Tongue (tissue), 2 donors: ENCODE measurements around the gene PML. TPM values are rescaled to one million over a fixed set of nuclear protein-coding genes. Genes with fewer than 3 reads are reported as not detected.
A peak's percentile ranks its signal among the peaks of the same experiment; 100 is the strongest.
"Not testable (repeated sequence)": the region's sequence is repeated elsewhere in the genome, so short reads cannot be mapped to it uniquely, and the experiment has no call there.

ENCODE experiments used
- DNase-seq: peaks from one replicate; pipeline ENCODE4 v3.0.0-alpha.2; 2015
- total RNA-seq: library from RNA; depleted of rRNA; stranded (reverse); fragments of >200 nt; gene quantifications from one replicate; pipeline ENCODE4 v1.2.3, GENCODE V29; 2014

PML gene
- total RNA-seq, 1 donor from 2014 or later, result 46.2 TPM

DNA sequence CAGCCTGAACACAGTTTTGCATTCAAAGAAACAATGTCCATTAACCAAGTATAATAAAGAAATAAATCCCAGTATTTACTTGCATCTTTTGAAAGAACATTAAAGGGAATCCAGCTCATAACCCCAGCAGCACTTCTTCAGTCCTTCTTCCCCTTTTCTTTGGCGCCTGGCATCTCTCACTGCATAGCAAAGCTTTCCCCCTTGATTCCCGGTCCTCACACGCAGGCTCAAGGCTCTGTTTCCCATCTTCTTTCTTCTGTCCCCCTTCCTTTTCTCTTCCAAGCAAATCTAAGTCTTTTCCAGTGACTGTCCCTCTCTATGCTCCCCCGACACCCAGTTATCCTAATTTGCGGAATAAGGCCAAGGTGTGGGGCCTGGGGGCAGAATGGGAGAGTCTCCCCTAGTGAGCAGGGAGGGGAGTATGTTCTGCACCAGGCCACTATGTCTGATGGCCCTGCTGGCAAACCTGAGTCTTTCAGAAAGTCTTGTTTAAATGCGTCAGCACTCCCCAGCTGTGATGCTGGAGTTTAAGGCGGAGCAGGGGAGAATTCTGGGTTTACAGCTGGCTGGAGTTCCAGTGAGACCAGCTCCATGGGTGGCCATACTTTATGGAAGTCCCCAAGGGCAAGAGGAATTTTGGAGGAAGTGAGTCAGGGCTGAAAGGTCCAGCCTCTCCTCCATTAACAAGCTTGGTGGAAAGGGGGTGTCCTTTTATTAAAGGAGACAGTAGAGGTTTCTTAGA is 45.8 kb downstream of the PML start:
- peak; percentile 66 for DNase-seq

GRCh38 chr15:74041311-74041756 is 46.8 kb downstream of the PML start:
- DNase-seq, result peak; percentile 47

- DNase-seq, result no peak
Observed at GRCh38 chr15:74041777-74042435, 47.4 kb downstream of the PML start.

GRCh38 chr15:74042603-74043424 is 48.3 kb downstream of the PML start:
- no peak for DNase-seq

DNA sequence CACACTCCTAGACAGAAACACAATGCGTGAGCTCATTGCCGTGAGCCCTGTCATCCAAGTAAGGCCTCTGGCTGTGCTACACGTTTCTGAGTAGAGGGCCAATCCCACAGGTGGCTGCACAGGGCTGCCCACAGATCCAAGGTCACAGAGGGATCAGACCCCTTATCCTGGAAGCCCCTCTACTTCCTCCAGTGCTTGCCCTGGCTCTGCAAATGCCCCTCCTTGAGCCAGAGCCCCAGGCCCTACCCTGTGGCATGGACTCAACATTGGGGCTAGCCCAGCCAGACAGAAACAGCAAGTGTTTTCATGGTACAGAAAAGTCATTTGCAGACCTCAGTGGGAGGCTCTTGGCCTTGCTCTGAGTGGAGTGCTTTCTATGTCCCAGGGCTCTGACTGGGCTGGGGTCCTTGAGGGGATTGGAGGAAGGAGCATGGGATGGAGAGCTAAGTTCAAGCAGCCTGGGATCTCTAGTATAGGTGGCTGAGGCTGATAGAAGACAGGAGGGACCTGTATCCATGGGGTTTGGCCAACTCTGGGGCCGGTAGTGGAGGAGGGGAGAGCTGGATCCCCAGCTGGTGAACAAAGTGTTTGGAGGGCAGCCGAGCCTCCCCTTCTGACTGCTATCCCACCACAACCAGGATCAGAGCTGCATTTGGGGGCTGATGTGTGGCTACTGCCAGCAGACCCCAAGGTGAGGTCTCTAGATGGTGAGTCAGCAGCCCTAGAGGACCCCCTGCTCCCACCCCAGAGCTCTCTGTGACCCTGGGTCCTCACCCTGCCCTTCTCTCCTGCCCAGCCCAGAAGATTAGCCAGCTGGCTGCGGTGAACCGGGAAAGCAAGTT is 49.1 kb downstream of the PML start:
- no peak for DNase-seq

- no peak for DNase-seq
Observed at GRCh38 chr15:74044267-74045110, 50.0 kb downstream of the PML start.

- DNase-seq, result no peak
Observed at GRCh38 chr15:74045184-74045583, 50.7 kb downstream of the PML start.

DNA sequence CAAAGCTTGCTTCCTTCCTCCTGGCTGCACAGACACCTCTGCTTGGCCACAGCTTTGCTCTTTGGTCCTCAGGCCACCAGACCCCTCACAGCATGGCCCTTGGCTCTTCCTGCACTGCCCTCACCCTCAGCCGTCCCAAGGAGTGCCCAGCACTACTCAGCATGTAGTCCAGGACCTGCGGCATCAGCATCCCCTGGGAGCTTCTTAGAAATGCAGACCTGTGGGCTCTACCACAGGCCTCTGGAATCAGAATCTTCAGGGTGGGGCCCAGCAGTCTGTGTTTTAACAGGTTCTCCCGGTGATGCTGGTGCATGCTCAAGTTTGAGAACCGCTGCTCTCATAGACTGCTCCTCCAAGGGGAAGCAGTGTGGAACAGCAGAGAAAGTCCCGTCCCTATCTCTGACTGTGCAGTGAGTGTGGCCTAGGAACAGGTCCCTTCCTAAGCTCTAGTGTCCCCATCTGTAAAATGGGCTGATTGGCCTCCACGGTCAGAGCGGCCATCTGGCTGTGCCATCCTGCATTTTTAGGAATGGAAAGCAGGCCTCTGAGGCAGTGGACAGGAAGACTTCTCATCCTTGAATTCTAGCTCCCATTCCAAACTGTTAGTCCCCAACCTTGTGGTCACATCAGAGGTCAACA is 51.2 kb downstream of the PML start:
- no peak for DNase-seq

DNA sequence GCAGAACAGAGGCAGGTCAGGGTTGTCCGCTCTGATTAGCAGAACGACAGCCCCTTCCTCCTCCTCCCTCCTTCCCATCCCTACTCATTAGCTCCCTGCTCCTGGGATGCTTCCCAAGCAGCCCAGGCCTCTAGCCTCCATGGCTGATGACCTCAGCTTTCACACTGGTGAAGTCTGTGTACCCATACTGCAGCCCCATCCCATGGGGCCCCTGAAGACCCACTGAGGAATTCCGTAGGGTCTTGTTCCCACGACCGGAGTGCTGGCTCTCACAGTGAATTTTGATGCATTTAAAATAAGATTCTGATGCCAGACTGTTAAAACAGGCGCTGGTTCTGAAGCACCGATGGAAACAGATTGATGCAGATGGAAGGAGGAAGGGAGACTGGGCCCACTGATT is 51.8 kb downstream of the PML start:
- DNase-seq, result no peak

DNA sequence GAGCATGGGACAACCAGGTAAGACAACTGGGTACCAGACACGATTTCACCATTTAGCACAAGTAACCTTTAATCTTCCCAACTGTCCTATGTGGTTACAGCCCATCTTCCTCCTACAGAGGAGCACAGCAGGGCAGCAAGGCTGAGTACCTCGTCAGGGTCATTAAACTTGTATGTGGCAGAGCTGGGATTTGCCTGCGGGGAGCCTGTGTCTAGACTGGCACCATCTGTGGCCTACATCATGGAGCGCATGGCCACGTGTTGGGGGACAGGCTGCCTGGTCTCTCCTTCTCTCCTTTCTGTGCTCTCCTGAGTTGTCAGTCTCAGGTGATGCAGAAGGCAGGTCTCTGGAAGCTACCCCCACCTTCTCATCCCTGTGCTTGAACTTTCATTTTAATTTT is 55.6 kb downstream of the PML start:
- DNase-seq, result no peak

DNA sequence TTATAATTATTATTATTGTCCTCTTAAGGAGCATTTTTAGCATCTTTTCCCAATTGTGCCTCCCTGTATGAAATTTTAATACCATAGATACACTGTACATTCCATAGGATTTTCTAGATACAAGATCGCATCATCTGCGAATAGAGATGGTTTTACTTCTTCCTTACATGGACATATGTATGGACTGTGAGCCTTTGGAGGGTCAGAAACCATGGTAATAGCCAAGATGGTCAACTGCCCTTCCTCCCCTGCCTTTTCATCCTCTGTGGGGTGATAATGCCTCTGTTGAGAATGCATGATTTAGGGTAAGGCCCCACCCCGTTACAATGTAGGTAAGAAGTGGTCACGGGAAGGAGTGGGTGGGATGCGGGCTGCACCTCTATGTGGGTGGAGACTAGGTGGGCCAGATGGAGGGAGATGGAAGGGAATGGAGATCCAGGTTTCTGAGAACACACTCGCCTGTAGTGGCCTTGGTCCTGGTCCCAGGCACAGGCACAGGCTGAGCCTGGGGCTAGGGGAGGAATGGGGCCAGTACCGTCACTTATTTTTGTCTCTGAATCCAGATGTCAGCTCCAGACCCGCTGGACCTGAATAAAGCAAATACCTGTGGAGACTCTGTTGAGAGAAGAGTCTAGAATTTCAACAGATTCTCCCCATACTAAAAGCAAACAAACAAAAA is 56.2 kb downstream of the PML start:
- DNase-seq, result no peak

- DNase-seq, result not testable (repeated sequence)
Observed at GRCh38 chr15:74052271-74053260, 58.0 kb downstream of the PML start.

GRCh38 chr15:74053517-74053916 is 59.0 kb downstream of the PML start:
- no peak for DNase-seq

DNA sequence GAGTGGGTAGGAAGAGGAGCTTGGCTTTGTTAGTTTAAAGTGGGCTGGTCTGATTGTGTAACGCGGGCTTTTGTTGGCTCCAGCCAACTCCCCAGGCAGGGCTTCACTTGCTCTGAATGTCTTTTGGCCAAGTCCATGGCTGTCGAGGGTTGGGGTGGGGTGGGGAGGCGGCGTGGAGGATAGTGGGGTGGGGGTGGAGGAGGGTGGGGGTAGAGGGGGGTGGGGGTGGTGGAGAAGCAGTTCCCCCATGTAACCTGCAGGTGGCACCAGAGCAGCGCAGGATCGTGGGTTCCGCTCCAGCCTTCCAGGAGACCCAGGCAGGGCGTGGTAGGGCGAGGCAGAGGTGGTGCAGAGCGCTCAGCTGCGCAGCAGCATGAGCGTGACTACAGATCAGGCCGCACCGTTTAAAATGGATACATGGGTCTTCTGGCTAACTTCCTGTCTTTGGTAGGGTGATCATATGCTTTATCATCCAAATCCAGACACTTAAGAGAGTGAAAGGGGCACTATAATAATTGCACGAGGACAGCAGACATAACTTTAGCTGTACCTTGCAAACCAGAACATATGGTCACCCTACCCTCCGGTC is 59.5 kb downstream of the PML start:
- DNase-seq, result peak; percentile 86

GRCh38 chr15:74055804-74056203 is 61.3 kb downstream of the PML start:
- no peak for DNase-seq

DNA sequence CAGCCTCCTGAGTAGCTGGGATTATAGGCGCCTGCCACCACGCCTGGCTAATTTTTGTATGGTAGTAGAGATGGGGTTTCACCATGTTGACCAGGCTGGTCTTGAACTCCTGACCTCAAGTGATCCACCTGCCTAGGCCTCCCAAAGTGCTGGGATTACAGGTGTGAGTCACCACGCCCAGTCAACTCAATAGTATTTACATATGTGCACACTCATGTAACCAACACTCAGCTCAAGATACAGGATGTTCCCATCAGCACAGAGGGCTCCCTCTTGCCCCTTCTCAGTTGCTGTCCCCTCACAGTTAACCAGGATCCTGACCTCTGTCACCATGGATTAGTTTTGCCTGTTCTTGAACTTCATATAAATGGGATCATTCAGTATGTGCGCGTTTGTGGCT is 61.8 kb downstream of the PML start:
- not testable (repeated sequence) for DNase-seq

- not testable (repeated sequence) for DNase-seq
Observed at GRCh38 chr15:74059050-74059833, 64.7 kb downstream of the PML start.
